Spleen (tissue), 7 donors: ENCODE measurements around the gene SMIM35.

ENCODE experiments used
- CTCF ChIP-seq, 11 experiments: fragments of 200-600 bp in 7 of 11; fragments of 450-650 bp in 4 of 11; sonication (generic) in 4 of 11; IDR thresholded peaks in 8 of 11; conservative IDR thresholded peaks in 3 of 11; 1 replicate in 7 of 11; 2 replicates in 4 of 11; pipeline versions ENCODE4 v1.4.0 to v1.8.0; 2016 to 2021; ENCODE audit warnings: antibody characterized with exemption in 11 of 11, inconsistent platforms in 4 of 11, mild to moderate bottlenecking in 1 of 11
- POLR2AphosphoS5 ChIP-seq, 3 donors: sonication (generic); formaldehyde crosslinking; IDR thresholded peaks; one replicate each; pipeline ENCODE4 v1.5.1; 2017; ENCODE audit warnings: antibody characterized with exemption in 3 of 3
- donor health status: DM: no; HTN: no; CAD: no; lungs with moderate emphysema.
- donor health status: DM: no; HTN: no; CAD: no.
- donor health status: DM: no; HTN: no; CAD: no.

- TF ChIP-seq CTCF (IDR thresholded peaks at IDR 0.05 in 8 of 11, conservative IDR thresholded peaks at IDR 0.05 in 3 of 11) (no peak), POLR2AphosphoS5 (IDR thresholded peaks at IDR 0.05) (no peak)
These were observed 127.2 kb downstream of the SMIM35 start for GRCh38 chr11:117959438-117960149.
